Activated T-helper 1 cell treated with anti-CD3 and anti-CD28 coated beads, Interleukin-12 subunit alpha, Interleukin-12 subunit beta, Interleukin-2, Interleukin-4 antibody, amounts not matched to agents 30 ng/mL and 10 ng/mL and 1 ng/mL, durations not matched to agents 14 hours and 24 hours and 36 hours (primary cell): Measurements from ENCODE around the gene CACNA1E. TPM values are rescaled to one million over a fixed set of nuclear protein-coding genes. Genes with fewer than 3 reads are reported as not detected.

Source experiments
- DNase-seq: peaks from one replicate; pipeline ENCODE4 v3.0.0; 2021; ENCODE audit warnings: low spot score
- H3K27ac Mint-ChIP-seq: one replicate; pipeline ENCODE4 v1.8.0; 2021; ENCODE audit warnings: mild to moderate bottlenecking, mixed read lengths
- H3K27me3 Mint-ChIP-seq: one replicate; pipeline ENCODE4 v1.8.0; 2022; ENCODE audit warnings: mild to moderate bottlenecking, moderate library complexity, mixed read lengths; ENCODE audit not compliant: insufficient read depth
- H3K36me3 Mint-ChIP-seq: one replicate; pipeline ENCODE4 v1.8.0; 2021; ENCODE audit warnings: low read depth, mixed read lengths
- H3K4me1 Mint-ChIP-seq: one replicate; pipeline ENCODE4 v1.8.0; 2021; ENCODE audit warnings: low read depth, mixed read lengths
- H3K4me3 Mint-ChIP-seq: one replicate; pipeline ENCODE4 v1.8.0; 2021; ENCODE audit warnings: mild to moderate bottlenecking, moderate library complexity, mixed read lengths
- H3K9me3 Mint-ChIP-seq: one replicate; pipeline ENCODE4 v1.8.0; 2021; ENCODE audit warnings: mixed read lengths
- intact Hi-C: fragments of 100-400 bp; cut with micrococcal nuclease; formaldehyde crosslinking; loops from one replicate; pipeline ENCODE4 v1.15.1; 2024
- total RNA-seq: library from RNA; stranded (reverse); gene quantifications from 2 replicates; pipeline ENCODE4 v1.2.3, GENCODE V29; 2022

CACNA1E gene
- total RNA-seq, 1 donor from 2014 or later, result not detected

DNA sequence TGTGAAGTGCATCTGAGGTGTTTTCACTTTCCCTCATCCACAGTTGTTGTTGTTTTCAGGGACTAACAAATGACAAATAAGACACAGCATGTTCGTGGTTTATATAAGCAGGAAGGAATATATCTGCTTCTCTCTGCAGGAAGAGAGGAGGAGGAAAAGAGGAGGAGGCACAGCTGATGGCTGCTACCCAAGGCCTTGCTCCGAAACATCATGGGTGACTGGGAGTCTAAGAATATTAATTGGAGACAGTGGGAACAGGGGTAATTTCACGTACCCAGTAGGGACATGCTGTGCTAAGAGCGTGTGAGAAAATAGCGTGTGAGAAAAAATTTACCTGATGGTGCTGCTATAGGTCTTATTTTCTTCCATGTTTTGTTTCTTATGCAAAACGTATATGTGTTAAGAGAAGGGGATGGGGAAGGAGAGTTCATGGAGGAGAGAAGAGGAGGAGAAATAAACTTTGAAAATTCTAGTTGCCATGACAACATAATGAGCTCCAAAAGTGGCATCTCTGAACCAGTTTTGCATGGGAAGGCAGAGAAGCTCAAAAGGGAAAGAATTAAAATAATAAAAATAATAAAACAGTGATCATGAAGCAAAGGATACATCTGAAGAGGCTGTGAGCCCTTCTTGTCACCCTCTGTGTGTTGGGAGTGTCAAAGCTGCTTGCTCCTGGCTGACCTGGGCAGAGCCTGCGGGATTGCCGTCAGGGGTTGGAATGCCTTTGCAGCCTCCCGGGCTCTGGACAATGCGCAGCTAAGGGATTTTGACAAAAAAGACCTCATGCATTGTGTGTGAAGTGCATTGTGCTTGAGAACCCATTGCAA lies 192.0 kb downstream of the CACNA1E start:
- Mint-ChIP-seq H3K9me3 (no peaks in the 10 kb centered on the region), H3K4me1 (no peaks in the 10 kb centered on the region), H3K27ac (no peak overlapping the region), H3K36me3 (no peaks in the 10 kb centered on the region), H3K27me3 (no peaks in the 10 kb centered on the region), H3K4me3 (no peak overlapping the region)
- DNase-seq, result no peak
- intact Hi-C loops, result no loop called here

DNA sequence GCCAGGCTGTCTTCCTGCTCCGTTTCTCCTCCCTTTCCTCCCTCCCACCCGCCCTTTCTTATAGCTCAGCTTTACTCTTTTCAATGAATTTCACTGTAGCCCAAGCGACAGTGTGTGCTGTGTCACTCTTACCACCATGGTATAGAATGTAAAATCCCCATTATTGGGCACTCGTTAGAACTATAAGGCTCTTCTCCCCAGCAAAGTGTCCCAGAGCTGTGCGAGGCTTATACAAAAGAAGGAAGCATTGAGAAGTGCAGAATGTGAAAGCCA lies 192.5 kb downstream of the CACNA1E start:
- Mint-ChIP-seq H3K27me3 (no peaks in the 10 kb centered on the region), H3K4me1 (no peaks in the 10 kb centered on the region), H3K9me3 (no peaks in the 10 kb centered on the region), H3K27ac (no peak overlapping the region), H3K4me3 (no peak overlapping the region), H3K36me3 (no peaks in the 10 kb centered on the region)
- DNase-seq, result no peak
- intact Hi-C loops, result loop anchor here (1.0 kb wide), 1 partner anchor 197 kb away; no protein-coding TSS in a partner anchor

DNA sequence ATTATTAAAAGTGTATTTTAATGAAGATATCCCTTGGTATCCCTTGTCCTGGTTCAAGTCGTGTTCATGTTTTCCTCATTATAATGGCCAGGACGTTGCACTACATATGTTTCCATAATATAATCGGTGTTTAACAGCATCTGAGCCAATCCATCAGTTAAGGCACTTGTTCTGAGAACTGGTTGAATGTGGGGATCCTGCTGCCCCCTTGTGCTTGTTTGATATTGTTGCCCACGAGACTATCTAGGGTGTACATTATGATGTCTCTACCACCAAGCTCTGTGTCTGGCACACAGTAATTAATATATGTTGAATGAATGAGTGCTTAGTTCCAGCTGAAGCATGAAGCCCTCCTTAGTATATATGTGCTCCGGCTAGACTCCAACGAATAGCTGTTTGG lies 193.0 kb downstream of the CACNA1E start:
- no peak for DNase-seq
- H3K27me3 Mint-ChIP-seq, result no peaks in the 10 kb centered on the region
- H3K27ac Mint-ChIP-seq, result no peak overlapping the region
- no peaks in the 10 kb centered on the region for H3K9me3 Mint-ChIP-seq
- no peak overlapping the region for H3K4me3 Mint-ChIP-seq
- H3K4me1 Mint-ChIP-seq, result no peaks in the 10 kb centered on the region
- no peaks in the 10 kb centered on the region for H3K36me3 Mint-ChIP-seq
- intact Hi-C loops, result loop anchor here (1.0 kb wide), 1 partner anchor 197 kb away; no protein-coding TSS in a partner anchor

DNA sequence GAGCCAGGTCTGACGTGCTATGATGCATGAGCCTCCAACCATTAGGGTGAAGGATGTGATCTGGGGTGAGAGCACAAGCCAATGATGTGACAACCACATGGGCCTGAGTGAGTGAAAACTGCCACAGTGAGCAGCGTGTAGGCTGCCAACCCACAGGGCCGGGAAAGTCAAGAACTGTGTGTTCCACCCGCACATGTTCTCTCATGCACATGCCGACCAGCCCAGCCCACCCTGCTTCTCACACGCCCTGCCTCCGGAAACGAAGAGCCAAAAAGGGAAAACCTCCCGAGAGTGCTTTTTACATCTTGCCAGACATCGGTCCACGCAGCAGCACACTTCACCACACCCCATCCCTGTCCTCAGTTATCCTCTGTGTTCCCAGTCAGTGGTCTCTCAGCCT lies 197.0 kb downstream of the CACNA1E start:
- Mint-ChIP-seq H3K36me3 (no peaks in the 10 kb centered on the region), H3K27me3 (peaks cover 1% of the 10 kb centered on the region), H3K9me3 (no peaks in the 10 kb centered on the region), H3K4me1 (no peaks in the 10 kb centered on the region), H3K4me3 (no peak overlapping the region), H3K27ac (no peak overlapping the region)
- intact Hi-C loops, result no loop called here
- no peak for DNase-seq

DNA sequence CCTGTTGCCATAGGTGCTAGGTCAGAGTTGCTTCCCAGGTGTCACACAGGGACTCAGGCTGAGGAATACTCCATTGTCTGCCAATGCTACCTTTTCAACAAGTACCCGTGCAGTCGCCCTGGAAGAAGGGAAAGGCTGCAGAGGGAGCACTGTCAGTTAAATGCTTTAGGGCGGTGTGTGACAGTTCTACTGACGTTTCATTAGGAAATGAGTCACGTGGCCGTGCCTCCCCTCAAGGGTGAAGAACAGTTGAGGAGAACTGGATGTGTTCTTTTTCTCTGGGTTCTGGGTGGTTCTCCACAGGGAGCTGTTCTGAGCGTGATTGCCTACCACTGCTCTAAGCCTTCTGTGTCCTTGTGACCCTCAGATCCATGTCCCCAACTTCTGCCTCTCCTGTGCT lies 197.6 kb downstream of the CACNA1E start:
- H3K27me3 Mint-ChIP-seq, result peaks cover 1% of the 10 kb centered on the region
- H3K36me3 Mint-ChIP-seq, result no peaks in the 10 kb centered on the region
- H3K4me1 Mint-ChIP-seq, result no peaks in the 10 kb centered on the region
- no peak for DNase-seq
- no peak overlapping the region for H3K27ac Mint-ChIP-seq
- intact Hi-C loops, result no loop called here
- H3K9me3 Mint-ChIP-seq, result no peaks in the 10 kb centered on the region
- no peak overlapping the region for H3K4me3 Mint-ChIP-seq

DNA sequence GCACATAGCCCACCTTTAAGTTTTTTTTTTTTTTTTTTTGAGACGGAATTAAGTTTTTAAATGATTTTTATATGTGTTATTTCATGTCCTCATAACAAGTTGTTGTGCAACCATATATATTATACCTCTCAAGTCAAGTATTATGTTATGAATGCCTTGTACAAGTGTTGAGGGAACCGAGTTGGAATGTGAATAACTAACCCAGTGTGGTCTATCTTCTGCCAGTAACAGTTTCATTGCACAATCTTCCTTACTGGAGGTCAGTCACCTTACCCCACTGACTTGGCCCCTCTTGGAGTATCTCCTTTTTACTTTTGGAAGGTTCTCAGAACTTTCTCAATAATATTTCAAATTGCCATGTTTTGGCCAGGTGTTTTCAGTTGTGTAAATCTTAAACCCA lies 201.9 kb downstream of the CACNA1E start:
- no peaks in the 10 kb centered on the region for H3K4me1 Mint-ChIP-seq
- peaks cover 5% of the 10 kb centered on the region for H3K27me3 Mint-ChIP-seq
- no peak for DNase-seq
- intact Hi-C loops, result no loop called here
- no peak overlapping the region for H3K4me3 Mint-ChIP-seq
- no peaks in the 10 kb centered on the region for H3K36me3 Mint-ChIP-seq
- H3K9me3 Mint-ChIP-seq, result no peaks in the 10 kb centered on the region
- H3K27ac Mint-ChIP-seq, result no peak overlapping the region

DNA sequence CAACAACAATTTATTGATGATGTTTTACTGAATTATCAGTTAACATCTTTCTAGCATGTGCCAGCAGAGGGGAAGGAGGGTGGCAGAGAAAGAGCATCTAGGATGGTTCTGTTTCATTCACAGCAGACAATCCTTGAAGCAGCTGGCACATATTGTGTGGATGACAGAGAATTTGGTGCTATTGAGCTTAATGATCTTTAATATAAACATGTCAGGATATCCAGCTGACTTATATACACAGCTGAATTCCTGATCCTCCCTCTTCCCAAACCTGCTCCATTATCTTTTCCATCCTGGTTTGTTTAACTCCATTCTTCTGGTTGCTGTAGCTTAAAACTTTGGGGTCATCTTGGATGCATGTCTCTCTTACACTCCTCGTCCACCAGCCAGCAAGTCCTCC lies 218.6 kb downstream of the CACNA1E start:
- no peaks in the 10 kb centered on the region for H3K9me3 Mint-ChIP-seq
- no peak overlapping the region for H3K4me3 Mint-ChIP-seq
- no peak overlapping the region for H3K27ac Mint-ChIP-seq
- no peaks in the 10 kb centered on the region for H3K4me1 Mint-ChIP-seq
- peaks cover 2% of the 10 kb centered on the region for H3K27me3 Mint-ChIP-seq
- intact Hi-C loops, result no loop called here
- no peaks in the 10 kb centered on the region for H3K36me3 Mint-ChIP-seq
- DNase-seq, result no peak

DNA sequence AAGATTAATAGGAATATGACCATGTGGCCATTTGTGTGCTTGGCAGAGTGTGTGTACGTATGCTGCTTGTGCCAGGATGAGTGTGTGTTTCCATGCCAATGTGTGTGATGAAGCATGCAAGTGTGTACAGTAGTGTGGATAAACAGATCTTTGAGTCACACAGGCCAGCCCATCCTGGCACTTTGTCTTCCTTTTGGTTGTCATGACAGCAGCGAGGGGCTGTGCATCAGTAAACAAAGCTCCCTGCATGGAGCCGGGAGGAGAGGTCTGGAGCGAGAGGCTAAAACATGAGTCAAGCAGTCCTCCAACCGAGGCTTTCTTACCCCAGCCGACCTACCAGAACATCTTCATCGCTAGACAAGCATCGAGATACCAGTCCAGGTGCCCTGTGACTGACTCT lies 221.2 kb downstream of the CACNA1E start:
- no peak for DNase-seq
- H3K27ac Mint-ChIP-seq, result no peak overlapping the region
- H3K36me3 Mint-ChIP-seq, result no peaks in the 10 kb centered on the region
- H3K4me3 Mint-ChIP-seq, result no peak overlapping the region
- no peaks in the 10 kb centered on the region for H3K4me1 Mint-ChIP-seq
- no peaks in the 10 kb centered on the region for H3K9me3 Mint-ChIP-seq
- peaks cover 2% of the 10 kb centered on the region for H3K27me3 Mint-ChIP-seq
- intact Hi-C loops, result no loop called here

DNA sequence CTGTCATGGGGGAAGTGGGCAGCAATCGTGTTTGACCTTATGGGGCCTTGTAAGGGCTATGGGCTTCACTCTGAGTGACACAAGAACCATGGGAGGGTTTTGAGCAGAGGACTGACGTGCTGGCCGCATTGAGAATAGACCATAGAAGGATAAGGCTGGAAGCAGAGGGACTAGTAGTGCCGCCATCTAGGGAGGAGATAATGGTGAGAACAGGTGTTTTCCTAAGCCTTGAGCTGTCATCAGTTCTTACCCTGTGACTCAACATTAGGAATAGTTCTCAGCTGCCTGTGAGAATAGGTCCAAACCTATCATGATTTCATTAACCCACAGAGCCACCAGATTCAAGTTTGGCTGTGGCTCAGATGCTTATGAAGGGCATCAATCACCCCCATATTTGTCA lies 228.5 kb downstream of the CACNA1E start:
- Mint-ChIP-seq H3K36me3 (no peaks in the 10 kb centered on the region), H3K27me3 (peaks cover 1% of the 10 kb centered on the region), H3K4me1 (no peaks in the 10 kb centered on the region), H3K4me3 (no peak overlapping the region), H3K9me3 (no peaks in the 10 kb centered on the region), H3K27ac (no peak overlapping the region)
- intact Hi-C loops, result no loop called here
- DNase-seq, result no peak

DNA sequence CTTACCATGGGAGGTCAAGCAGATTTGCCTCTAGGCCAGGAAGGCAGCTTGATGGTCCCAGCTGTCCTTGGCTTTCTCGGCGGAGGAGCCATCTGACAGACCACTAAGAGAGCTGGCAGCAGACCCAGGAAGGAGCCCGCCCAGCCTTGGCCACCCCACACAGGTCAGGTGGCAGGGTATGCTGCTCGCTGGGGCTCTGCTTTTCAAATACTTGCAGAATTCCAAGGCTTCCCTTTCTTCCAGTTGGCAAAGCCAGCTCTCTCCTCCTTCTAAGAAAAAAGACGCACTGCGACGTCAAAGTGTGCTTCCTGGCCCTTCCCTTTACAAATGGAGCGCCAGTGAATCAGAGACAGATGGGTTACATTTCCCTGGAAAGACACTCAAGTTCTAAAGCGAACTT lies 229.4 kb downstream of the CACNA1E start:
- no peak overlapping the region for H3K4me3 Mint-ChIP-seq
- H3K27me3 Mint-ChIP-seq, result peaks cover 1% of the 10 kb centered on the region
- H3K9me3 Mint-ChIP-seq, result no peaks in the 10 kb centered on the region
- no peaks in the 10 kb centered on the region for H3K36me3 Mint-ChIP-seq
- H3K27ac Mint-ChIP-seq, result no peak overlapping the region
- intact Hi-C loops, result no loop called here
- no peaks in the 10 kb centered on the region for H3K4me1 Mint-ChIP-seq
- DNase-seq, result no peak

DNA sequence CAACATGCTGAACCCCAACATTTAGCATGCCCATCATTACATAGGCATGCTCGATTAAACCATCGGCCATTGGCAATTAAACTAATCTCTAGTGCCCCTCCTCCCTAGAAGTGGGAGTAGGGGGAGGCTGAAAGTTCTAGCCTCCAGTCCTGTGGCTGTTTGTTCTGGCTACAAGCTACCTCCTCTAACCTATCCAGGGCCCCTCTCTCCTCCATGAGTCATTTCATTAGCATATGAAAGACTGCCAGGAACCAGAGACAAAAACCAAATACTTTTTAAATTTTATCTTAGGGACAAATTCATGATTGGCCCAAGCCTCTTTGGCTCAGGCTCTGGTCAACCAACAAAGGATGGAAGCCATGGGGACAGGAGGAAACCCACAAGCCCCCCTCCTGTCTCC lies 231.1 kb downstream of the CACNA1E start:
- H3K4me1 Mint-ChIP-seq, result no peaks in the 10 kb centered on the region
- no peaks in the 10 kb centered on the region for H3K9me3 Mint-ChIP-seq
- no peak overlapping the region for H3K27ac Mint-ChIP-seq
- no peaks in the 10 kb centered on the region for H3K36me3 Mint-ChIP-seq
- DNase-seq, result no peak
- H3K27me3 Mint-ChIP-seq, result peaks cover 1% of the 10 kb centered on the region
- intact Hi-C loops, result no loop called here
- no peak overlapping the region for H3K4me3 Mint-ChIP-seq

DNA sequence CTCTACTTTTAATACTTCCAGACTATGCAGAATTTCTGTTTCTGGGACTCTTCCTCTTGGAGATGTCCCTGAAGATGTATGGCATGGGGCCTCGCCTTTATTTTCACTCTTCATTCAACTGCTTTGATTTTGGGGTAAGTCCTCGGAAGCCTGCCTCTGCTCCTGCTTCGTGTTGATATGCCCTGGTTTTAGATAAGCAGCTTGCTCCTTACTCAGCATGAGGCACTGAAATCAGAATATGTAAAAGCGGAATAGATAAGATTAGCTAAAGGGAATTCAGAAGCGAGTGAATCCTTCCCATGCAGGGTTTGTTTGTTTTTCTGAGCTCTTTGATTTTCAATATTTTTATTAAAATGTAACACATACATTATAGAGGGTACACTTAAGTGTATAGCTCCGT lies 234.7 kb downstream of the CACNA1E start:
- Mint-ChIP-seq H3K9me3 (no peaks in the 10 kb centered on the region), H3K27ac (no peak overlapping the region), H3K36me3 (no peaks in the 10 kb centered on the region), H3K4me3 (no peak overlapping the region), H3K27me3 (peaks cover 3% of the 10 kb centered on the region), H3K4me1 (no peaks in the 10 kb centered on the region)
- intact Hi-C loops, result no loop called here
- DNase-seq, result no peak

DNA sequence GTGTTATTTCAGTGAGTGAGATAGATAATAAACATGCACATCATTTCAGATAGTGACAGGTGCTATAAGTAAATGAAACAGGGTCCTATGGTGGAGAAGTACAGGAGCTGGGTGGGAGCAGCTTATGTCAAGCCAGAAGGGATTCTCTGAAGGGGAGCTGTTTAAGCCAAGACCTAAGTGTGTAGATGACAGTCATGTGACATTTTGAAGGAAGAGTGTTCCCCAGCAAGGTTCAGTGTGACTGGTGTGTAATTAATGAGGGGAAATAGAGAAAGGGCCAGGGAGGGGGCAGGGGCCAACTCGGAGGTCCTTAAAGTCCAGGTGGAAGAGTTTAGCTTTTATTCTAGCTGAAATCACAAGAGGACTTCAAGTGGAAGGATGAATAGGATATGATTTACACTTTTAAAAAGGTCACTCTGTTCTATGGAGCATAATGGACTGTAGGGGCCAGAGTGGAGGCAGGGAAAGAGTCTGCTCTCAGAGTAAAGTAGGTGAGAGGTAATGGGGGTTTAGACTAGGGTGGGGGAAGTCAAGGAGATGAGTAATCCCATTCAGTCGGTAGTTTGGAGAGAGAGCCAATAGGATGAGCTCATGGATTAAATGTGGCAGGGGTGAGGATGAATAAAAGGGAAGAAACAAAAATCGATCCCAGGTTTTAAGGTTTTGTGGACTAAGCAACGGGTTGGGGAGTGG lies 243.1 kb downstream of the CACNA1E start:
- no peak overlapping the region for H3K27ac Mint-ChIP-seq
- H3K36me3 Mint-ChIP-seq, result no peaks in the 10 kb centered on the region
- H3K9me3 Mint-ChIP-seq, result no peaks in the 10 kb centered on the region
- no peak for DNase-seq
- H3K4me3 Mint-ChIP-seq, result no peak overlapping the region
- intact Hi-C loops, result no loop called here
- H3K4me1 Mint-ChIP-seq, result no peaks in the 10 kb centered on the region
- H3K27me3 Mint-ChIP-seq, result no peaks in the 10 kb centered on the region
